Keratinocyte (primary cell): ENCODE results near the gene C2orf42.
"Not testable (repeated sequence)": the region's sequence is repeated elsewhere in the genome, so short reads cannot be mapped to it uniquely, and the experiment has no call there.

Experiments used
- EZH2 ChIP-seq: IDR thresholded peaks from one replicate; pipeline ENCODE4 v1.6.1; 2012; ENCODE audit warnings: inconsistent platforms, mild to moderate bottlenecking, low read length, moderate library complexity
- TF ChIP-seq, protein P1 (sequence below), 3 experiments: IDR thresholded peaks in 1 of 3; conservative IDR thresholded peaks in 1 of 3; optimal IDR thresholded peaks in 1 of 3; 2 replicates in 2 of 3; 3 replicates in 1 of 3; pipeline versions ENCODE3 to v1.5.1; 2011; ENCODE audit warnings: low read length in 3 of 3, mild to moderate bottlenecking in 3 of 3, moderate library complexity in 2 of 3, control low read depth in 1 of 3, inconsistent platforms in 1 of 3; ENCODE audit not compliant: insufficient read depth in 2 of 3; ENCODE audit errors: extremely low read depth in 1 of 3

DNA sequence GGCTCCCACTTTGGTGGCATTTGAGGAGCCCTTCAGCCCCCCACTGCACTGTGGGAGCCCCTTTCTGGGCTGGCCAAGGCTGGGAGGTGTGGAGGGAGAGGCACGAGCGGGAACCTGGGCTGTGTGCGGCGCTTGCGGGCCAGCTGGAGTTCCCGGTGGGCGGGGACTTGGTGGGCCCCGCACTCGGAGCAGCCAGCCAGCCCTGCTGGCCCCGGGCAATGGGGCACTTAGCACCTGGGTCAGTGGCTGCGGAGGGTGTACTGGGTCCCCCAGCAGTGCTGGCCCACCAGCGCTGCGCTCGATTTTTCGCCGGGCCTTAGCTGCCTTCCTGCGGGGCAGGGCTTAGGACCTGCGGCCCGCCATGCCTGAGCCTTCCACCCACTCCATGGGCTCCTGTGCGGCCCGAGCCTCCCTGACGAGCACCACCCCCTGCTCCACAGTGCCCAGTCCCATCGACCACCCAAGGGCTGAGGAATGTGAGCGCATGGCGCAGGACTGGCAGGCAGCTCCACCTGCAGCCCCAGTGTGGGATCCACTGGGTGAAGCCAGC lies 42.5 kb downstream of the C2orf42 start:
- TF ChIP-seq EZH2: not testable (repeated sequence)
- TF ChIP-seq, protein P1, sequence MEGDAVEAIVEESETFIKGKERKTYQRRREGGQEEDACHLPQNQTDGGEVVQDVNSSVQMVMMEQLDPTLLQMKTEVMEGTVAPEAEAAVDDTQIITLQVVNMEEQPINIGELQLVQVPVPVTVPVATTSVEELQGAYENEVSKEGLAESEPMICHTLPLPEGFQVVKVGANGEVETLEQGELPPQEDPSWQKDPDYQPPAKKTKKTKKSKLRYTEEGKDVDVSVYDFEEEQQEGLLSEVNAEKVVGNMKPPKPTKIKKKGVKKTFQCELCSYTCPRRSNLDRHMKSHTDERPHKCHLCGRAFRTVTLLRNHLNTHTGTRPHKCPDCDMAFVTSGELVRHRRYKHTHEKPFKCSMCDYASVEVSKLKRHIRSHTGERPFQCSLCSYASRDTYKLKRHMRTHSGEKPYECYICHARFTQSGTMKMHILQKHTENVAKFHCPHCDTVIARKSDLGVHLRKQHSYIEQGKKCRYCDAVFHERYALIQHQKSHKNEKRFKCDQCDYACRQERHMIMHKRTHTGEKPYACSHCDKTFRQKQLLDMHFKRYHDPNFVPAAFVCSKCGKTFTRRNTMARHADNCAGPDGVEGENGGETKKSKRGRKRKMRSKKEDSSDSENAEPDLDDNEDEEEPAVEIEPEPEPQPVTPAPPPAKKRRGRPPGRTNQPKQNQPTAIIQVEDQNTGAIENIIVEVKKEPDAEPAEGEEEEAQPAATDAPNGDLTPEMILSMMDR (optimal IDR thresholded peaks at IDR 0.05 in 1 of 3, IDR thresholded peaks at IDR 0.05 in 1 of 3, conservative IDR thresholded peaks at IDR 0.05 in 1 of 3; ENCODE audit: extremely low read depth in 1 of 3, insufficient read depth in 2 of 3, low read length in 3 of 3): not testable (repeated sequence)
